Activated CD8-positive, alpha-beta T cell treated with anti-CD3 and anti-CD28 coated beads for 36 hours (primary cell): ENCODE measurements around the gene ALDH4A1. TPM values are rescaled to one million over a fixed set of nuclear protein-coding genes. Genes with fewer than 3 reads are reported as not detected.
A peak's percentile ranks its signal among the peaks of the same experiment; 100 is the strongest.

Source experiments
- ATAC-seq: fragments of 200-7000 bp; cut with Tn5 transposase; one replicate; pipeline ENCODE4 v1.10.0; 2021; ENCODE audit warnings: mild to moderate bottlenecking, moderate library complexity
- CTCF ChIA-PET: fragments of 350-600 bp; sonication (Branson Sonifier 250); formaldehyde crosslinking; loops from one replicate; lab custom pipeline; 2021; ENCODE audit warnings: antibody characterized with exemption; lab: Charles Lee
- POLR2A ChIA-PET: fragments of 350-600 bp; sonication (Branson Sonifier 250); formaldehyde crosslinking; loops from one replicate; lab custom pipeline; 2021; ENCODE audit warnings: antibody characterized with exemption; lab: Charles Lee
- DNase-seq: peaks from one replicate; pipeline ENCODE4 v3.0.0-alpha.2; 2020
- H3K27ac Mint-ChIP-seq: one replicate; pipeline ENCODE4 v1.8.0; 2021; ENCODE audit warnings: mild to moderate bottlenecking, mixed read lengths
- H3K27me3 Mint-ChIP-seq: one replicate; pipeline ENCODE4 v1.8.0; 2021; ENCODE audit warnings: mixed read lengths
- H3K36me3 Mint-ChIP-seq: one replicate; pipeline ENCODE4 v1.8.0; 2021; ENCODE audit warnings: low read depth, mixed read lengths
- H3K4me1 Mint-ChIP-seq: one replicate; pipeline ENCODE4 v1.8.0; 2021; ENCODE audit warnings: low read depth, mixed read lengths
- H3K4me3 Mint-ChIP-seq: one replicate; pipeline ENCODE4 v1.8.0; 2021; ENCODE audit warnings: mild to moderate bottlenecking, moderate library complexity, mixed read lengths
- H3K9me3 Mint-ChIP-seq: one replicate; pipeline ENCODE4 v1.8.0; 2021; ENCODE audit warnings: mixed read lengths
- intact Hi-C: fragments of 100-400 bp; cut with micrococcal nuclease; formaldehyde crosslinking; loops from one replicate; pipeline ENCODE4 v1.10.0; 2022
- total RNA-seq, 2 experiments: library from RNA; stranded (reverse); gene quantifications; one replicate each; pipeline ENCODE4 v1.2.3, GENCODE V29; 2021
- TF ChIP-seq, protein P1 (sequence below): fragments of 200-600 bp; IDR thresholded peaks from one replicate; pipeline ENCODE4 v1.8.0; 2022; ENCODE audit warnings: antibody characterized with exemption, mild to moderate bottlenecking

The ALDH4A1 gene
- total RNA-seq, 2 experiments from 2014 or later, result 3.9 to 4.3 TPM

DNA sequence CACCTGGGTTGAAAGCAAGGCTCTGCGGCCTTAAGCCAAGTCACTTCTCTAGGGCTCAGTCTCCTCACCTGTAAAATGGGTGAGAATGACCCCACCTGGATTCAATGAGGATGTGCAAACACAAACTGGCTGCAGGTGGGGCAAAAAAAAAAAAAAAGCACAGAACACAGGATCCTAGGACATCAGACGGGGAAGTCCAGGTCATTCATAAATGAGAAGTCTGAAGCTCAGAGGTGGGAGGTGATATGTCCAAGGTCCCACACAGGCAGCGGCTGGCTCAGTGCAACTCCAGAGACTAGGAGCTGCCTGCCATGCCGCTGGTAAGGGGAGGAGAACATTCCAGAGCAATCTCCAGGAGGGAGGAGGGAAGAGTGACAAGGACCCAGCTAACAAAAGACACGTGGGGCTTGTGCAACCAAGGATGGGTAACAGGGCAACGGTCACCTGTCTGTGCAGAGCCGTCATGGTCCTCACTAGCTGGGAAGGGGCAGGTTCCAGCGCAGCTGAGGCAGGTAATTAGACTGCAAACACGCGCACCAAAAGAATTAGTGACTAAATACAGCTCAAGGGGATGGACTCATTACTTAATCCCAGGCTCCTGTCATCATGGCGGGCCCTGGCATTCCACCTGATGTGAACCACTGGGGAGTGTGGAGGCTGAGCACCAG lies 34.6 kb upstream of the ALDH4A1 start:
- ATAC-seq, result no peak
- no peak for DNase-seq
- POLR2A ChIA-PET, result interaction anchor here (1.1 to 3.9 kb wide), 3 partner anchors 10 to 272 kb away, joined by 3 to 21 read pairs (median 8); no protein-coding TSS in a partner anchor
- Mint-ChIP-seq H3K36me3 (no peaks in the 10 kb centered on the region), H3K9me3 (no peaks in the 10 kb centered on the region), H3K4me1 (peaks cover 63% of the 10 kb centered on the region), H3K27ac (no peak overlapping the region), H3K27me3 (no peaks in the 10 kb centered on the region), H3K4me3 (no peak overlapping the region)
- TF ChIP-seq, protein P1, sequence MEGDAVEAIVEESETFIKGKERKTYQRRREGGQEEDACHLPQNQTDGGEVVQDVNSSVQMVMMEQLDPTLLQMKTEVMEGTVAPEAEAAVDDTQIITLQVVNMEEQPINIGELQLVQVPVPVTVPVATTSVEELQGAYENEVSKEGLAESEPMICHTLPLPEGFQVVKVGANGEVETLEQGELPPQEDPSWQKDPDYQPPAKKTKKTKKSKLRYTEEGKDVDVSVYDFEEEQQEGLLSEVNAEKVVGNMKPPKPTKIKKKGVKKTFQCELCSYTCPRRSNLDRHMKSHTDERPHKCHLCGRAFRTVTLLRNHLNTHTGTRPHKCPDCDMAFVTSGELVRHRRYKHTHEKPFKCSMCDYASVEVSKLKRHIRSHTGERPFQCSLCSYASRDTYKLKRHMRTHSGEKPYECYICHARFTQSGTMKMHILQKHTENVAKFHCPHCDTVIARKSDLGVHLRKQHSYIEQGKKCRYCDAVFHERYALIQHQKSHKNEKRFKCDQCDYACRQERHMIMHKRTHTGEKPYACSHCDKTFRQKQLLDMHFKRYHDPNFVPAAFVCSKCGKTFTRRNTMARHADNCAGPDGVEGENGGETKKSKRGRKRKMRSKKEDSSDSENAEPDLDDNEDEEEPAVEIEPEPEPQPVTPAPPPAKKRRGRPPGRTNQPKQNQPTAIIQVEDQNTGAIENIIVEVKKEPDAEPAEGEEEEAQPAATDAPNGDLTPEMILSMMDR, result no peak
- CTCF ChIA-PET, result interaction anchor here (1.3 to 2.0 kb wide), 2 partner anchors 12 to 24 kb away, joined by 6 to 8 read pairs; no protein-coding TSS in a partner anchor
- intact Hi-C loops, result no loop called here

DNA sequence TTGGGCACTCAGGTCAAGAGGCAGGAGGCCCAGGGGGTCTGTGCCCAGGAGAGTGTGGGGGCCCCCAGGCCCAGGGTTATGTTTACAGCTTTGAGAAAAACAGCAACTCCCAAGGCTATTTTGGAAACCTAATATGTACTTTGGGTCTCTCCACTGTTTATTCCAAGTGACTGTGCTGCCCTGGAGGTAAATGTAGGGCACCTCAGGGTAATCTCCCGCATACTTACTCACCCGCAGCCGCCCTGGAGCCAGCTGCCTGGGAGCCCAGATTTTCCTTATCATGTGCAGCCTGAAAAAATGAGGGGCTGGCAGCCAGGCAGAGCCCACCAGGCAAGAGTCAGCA lies 34.1 kb upstream of the ALDH4A1 start:
- ATAC-seq, result no peak
- intact Hi-C loops, result no loop called here
- TF ChIP-seq, protein P1, result no peak
- Mint-ChIP-seq H3K4me1 (peaks cover 63% of the 10 kb centered on the region), H3K9me3 (no peaks in the 10 kb centered on the region), H3K27ac (no peak overlapping the region), H3K36me3 (no peaks in the 10 kb centered on the region), H3K27me3 (no peaks in the 10 kb centered on the region), H3K4me3 (no peak overlapping the region)
- DNase-seq, result no peak
- CTCF ChIA-PET, result interaction anchor here (1.3 kb wide), 1 partner anchor 12 kb away, joined by 6 read pairs; no protein-coding TSS in a partner anchor
- POLR2A ChIA-PET, result interaction anchor here (0.6 to 3.9 kb wide), 3 partner anchors 10 to 49 kb away, joined by 3 to 21 read pairs (median 8); no protein-coding TSS in a partner anchor

DNA sequence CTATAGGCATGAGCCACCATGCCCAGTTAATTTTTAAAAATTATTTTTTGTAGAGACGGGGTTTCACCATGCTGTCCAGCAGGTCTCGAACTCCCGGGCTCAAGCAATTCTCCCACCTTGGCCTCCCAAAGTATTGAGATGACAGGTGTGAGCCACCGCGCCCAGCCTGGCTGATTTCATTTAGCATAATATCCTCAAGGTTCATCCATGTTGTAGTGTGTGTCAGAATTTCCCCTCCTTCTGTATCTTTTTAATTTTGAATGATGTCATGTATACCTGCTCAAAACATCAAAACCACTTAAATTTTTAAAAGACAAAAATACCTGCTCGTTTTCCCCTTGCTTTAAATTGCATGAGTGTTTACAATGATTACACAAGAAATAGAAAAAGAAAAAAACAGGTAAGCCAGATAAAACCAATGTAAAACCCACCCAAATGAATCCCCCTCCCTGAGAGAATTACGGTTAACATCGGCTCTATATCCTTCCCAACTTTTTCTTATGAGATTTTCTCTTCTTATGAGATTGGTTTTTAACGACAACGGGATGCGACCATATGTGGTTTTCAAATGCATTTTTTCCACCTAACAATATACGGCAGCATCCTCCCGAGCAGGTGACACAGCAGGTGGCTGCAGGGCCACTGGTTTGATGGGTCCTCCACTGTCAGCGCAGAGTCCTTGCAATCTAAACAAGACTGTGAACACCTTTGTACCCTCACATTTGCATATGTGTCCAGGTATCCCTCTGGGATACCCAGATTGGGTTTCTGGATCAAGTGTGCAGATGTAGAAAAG lies 32.0 kb upstream of the ALDH4A1 start:
- TF ChIP-seq, protein P1, result no peak
- H3K27ac Mint-ChIP-seq, result no peak overlapping the region
- no peaks in the 10 kb centered on the region for H3K36me3 Mint-ChIP-seq
- no peaks in the 10 kb centered on the region for H3K27me3 Mint-ChIP-seq
- ChIA-PET POLR2A (no interaction called here), CTCF (no interaction called here)
- intact Hi-C loops, result no loop called here
- peaks cover 63% of the 10 kb centered on the region for H3K4me1 Mint-ChIP-seq
- no peak overlapping the region for H3K4me3 Mint-ChIP-seq
- H3K9me3 Mint-ChIP-seq, result no peaks in the 10 kb centered on the region
- ATAC-seq, result no peak
- no peak for DNase-seq

DNA sequence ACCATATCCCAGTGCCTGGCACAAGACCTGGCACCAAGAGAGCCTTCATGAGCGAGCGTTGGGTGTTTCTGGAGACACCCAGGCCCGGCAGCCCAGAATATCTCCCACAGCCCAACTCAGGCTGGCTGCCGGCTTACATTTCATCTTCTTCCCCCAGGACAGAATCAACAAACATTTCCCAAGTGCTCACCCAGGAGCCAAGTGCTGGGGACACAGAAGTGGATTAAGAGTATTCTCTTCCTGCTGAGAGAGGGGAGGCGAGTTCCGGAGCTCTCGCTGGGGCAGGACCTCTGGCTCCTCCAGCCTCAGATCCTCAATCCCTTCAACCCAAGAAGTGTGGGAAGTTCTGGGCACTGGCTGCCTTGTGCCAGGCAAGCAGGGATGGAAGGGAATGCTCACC lies 30.5 kb upstream of the ALDH4A1 start:
- Mint-ChIP-seq H3K4me1 (peaks cover 74% of the 10 kb centered on the region), H3K4me3 (no peak overlapping the region), H3K9me3 (no peaks in the 10 kb centered on the region), H3K27ac (peak overlapping the region; percentile 8), H3K27me3 (no peaks in the 10 kb centered on the region), H3K36me3 (no peaks in the 10 kb centered on the region)
- POLR2A ChIA-PET, result no interaction called here
- intact Hi-C loops, result no loop called here
- ATAC-seq (no peak), DNase-seq (no peak)
- CTCF ChIA-PET, result no interaction called here
- TF ChIP-seq, protein P1, result no peak

DNA sequence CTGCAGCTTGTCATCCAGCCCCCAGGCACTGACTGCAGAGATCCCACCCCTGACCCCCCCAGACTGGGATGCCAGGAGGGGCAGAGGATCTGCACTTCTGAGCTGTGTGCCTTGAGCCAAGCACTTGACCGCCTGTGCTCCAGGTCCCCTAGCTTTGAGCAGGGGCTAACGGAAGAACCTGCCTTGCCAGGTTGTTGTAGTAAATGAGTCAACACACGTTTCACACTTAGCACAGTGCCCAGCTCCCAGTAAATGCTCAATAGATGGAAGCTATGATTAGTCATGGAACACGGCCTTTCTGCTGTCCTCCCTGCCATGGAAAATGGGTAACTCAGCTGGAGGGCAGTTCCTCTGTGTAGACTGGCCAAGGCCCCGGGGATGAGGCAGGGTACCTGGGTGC lies 30.0 kb upstream of the ALDH4A1 start:
- H3K4me3 Mint-ChIP-seq, result no peak overlapping the region
- ATAC-seq (no peak), DNase-seq (no peak)
- no peaks in the 10 kb centered on the region for H3K9me3 Mint-ChIP-seq
- no peaks in the 10 kb centered on the region for H3K27me3 Mint-ChIP-seq
- POLR2A ChIA-PET, result no interaction called here
- H3K36me3 Mint-ChIP-seq, result no peaks in the 10 kb centered on the region
- CTCF ChIA-PET, result no interaction called here
- TF ChIP-seq, protein P1, result no peak
- H3K4me1 Mint-ChIP-seq, result peaks cover 77% of the 10 kb centered on the region
- H3K27ac Mint-ChIP-seq, result peak overlapping the region; percentile 8
- intact Hi-C loops, result no loop called here
